Activated CD4-positive, alpha-beta T cell treated with anti-CD3 and anti-CD28 coated beads for 48 hours (primary cell): ENCODE results near the gene TRAF2.

ENCODE experiments used
- DNase-seq: peaks from one replicate; pipeline ENCODE4 v3.0.0-alpha.2; 2020

Gene TRAF2

DNA sequence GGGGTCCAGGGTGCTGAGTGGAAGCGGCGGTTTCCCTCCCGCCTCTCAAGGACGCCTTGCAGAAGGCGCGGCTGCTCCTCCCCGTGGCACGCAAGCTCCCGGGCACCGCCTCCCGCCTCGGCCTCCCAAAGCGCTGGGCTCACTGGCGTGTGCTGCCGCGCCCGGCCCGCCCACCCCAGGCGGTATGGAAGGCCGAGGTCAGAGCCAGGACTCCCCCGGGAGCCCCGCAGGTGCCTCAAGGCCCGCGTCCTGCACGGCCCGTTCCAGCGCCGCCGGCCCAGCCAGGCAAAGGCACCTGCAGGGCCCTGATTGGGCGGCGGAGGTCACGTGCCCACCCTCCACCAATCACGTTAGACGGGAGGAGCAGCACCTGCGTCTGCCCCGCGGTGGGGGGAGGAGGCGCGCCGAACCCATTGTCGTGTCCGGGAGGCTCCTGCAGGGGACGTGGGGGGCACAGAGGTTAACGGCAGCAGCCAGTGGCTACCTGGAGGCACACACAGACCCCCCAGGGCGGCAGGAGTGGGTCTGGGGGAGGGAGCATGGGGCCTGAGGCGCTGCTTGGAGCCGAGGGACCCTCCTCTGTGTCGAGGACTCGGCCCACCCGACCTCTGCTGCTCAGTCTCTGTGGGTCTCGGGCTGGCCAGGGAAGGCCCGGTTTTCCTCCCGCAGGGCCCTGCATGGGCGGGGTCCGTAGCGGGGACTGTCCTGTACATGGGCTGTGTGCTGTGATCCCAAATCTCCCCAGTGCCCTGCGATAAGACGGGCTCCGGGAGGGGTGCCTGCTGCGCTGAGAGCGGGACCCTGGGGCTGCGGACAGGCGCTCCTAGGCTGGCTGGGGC, 63.7 kb downstream of the TRAF2 start:
- peak; percentile 98 for DNase-seq

DNA sequence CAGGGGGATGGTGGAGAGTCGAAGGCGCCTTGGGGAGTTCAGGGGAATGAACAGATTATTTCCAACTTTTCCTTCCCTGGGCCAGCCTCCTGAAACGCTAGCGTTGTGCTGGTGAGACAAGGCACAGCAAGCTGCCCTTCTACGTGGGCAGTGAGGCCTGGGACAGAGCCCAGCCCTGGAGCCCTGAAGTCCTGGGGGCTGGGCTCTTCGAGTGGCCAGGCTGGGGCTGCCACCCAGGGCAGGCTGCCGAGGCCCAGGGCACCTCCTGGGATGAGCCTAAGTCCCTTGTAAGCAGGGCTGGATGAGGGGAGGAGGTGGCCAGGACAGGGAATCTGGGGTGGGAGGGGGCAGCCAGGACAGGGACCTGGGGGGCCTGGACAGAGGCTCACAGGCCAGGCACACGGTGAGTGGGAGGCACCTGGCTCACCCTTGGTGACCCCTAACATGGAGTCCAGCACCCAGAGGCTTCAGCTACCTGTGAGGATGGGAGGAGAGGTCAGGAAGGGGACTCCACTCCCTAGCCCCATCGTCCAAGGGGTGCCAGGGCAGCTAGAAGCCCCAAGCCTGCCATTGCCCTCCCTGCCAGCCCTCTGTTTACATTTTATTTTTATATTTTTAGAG, 64.5 kb downstream of the TRAF2 start:
- no peak for DNase-seq

DNA sequence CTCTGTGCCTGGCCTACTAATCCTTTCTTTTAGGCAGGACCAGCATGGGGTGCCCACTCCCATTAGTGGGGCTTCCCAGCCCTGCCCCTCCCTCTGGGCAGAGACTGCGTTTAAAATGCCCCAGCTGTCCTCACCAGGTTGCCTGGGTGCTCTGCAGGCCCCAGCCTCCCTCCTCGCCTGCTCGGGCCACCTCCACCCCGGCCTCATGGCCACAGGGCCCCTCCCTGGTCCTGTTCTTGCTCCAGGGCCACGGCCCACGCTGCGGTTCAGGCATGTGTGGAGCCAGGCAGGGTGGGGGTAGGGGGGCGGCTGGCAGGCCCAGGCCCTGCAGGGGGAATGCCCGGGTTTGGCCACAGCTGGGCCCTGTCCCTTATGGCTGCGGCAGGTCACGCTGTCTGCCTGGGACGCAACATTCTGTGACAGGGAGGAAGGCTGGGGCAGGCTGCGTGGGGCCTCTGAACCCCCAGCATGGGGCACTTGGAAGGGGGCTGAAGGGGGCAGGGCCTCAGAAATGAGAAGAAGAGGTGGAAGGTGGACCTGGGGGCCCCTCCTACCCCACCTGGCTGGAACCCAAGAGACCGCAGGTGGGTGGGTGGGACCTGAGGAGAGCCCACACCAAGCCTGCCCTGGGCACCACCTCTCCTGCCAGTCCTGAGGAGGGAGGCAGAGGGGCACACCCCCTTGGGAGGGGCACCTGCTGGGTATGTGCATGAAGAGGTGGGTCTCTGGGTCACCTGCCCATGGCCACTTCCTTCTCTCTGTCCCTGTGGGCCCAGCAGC, 65.4 kb downstream of the TRAF2 start, which contains the start of gene LCN12:
TSS of gene LCN12 (plus strand) at position 733 of the 780 bp plus-strand sequence. CDS start 55 bp downstream, outside the sequence.
- no peak for DNase-seq

DNA sequence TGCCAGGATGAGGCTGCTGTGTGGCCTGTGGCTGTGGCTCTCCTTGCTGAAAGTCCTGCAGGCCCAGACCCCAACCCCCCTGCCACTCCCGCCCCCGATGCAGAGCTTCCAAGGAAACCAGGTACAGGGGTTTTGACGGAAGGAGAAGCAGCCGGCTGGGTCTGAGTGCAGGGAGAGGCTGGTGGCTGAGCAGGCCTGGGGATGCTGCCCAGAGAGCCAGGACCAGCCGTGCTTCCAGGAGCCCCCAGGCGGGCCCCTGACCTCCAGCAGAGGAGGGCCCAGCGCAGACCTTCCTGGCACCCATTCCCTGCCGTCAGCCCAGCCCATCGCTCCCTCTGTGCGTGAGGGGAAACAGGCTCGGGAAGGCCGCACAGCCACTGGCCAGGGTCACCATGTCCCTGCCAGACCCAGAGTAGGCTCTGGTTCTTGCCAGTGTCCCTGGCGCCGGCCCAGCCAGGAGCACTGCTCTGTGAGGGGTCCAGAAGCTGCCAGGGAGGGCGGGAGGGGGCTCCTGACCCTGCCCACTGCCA, 66.1 kb downstream of the TRAF2 start:
- DNase-seq: no peak

DNA sequence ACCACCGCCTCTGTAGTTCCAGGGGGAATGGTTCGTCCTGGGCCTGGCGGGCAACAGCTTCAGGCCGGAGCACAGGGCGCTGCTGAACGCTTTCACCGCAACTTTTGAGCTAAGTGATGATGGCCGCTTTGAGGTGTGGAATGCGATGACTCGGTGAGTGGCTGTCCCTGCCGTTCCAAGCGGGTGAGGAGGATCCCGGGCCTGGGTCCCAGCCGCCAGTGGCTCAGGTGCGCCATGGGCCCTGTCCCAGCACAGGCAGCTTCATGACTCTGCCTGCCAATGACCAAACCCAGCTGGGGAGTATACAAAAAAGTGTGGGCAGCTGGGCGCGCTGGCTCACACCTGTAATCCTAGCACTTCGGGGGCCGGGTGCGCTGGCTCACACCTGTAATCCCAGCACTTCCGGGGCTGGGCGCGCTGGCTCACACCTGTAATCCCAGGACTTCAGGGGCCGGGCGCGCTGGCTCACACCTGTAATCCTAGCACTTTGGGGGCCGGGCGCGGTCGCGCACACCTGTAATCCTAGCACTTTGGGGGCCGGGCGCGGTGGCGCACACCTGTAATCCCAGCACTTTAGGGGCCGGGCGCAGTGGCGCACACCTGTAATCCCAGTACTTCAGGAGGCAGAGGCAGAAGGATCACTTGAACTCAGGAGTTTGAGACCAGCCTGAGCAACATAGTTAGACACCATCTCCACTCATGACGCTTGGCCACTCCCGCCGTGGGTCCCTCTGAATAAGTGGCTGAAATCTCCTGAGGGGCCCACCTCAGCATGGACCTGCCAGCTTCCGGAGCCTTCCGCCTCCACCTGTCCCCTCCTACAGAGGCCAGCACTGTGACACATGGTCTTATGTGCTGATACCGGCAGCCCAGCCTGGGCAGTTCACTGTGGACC, 66.8 kb downstream of the TRAF2 start:
- no peak for DNase-seq

DNA sequence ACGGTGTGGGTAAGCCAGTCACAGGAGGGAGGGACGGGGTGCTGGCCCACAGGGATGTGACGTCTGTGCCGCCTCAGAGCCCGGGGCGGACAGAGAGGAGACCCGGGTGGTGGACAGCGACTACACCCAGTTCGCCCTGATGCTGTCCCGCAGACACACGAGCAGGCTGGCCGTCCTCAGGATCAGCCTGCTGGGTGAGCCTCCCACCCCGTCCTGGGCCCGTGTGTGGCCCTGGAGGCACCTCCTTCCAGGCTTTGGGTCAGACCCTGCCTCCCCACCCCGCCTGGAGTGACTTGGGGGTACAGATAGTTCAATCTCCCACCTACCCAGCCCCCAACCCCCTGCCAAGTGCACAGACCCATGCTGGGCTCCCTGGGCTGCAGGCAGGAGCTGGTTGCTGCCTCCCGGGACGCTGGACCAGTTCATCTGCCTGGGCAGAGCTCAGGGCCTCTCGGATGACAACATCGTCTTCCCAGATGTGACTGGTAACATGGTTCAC, 67.5 kb downstream of the TRAF2 start:
- no peak for DNase-seq

DNA sequence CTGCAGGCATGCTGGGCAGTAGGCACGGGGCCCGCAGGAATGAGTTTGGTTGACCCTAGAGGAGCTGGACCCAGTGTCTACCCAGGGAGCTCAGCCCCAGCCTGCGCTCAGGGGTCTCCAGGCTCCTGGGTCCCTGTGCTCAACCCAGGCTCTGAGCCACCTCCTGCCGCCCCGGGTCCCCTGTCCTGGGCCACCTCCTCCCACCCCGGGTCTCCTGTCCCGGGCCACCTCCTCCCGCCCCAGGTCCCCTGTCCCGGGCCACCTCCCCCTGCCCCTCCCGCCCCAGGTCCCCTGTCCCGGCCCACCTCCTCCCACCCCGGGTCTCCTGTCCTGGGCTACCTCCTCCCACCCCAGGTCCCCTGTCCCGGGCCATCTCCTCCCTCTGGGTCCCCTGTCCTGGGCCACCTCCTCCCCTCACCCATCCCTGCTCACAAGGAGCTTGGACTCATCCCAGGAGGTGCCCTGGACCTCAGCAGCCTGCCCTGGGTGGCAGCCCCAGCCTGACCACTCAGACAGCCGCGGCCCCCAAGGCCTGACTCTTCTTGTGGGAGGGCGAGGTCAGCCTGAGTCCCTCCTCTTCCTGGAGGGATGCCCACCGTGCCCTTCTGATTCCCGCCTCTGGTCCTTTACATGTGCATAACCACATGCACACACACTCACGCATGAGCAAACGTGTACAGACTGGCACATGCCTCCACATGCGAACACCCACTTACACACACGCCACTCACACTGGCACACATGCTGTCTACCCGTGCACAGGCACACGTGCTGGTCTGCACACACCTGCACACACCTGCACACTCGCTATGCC, 68.2 kb downstream of the TRAF2 start:
- DNase-seq: no peak

DNA sequence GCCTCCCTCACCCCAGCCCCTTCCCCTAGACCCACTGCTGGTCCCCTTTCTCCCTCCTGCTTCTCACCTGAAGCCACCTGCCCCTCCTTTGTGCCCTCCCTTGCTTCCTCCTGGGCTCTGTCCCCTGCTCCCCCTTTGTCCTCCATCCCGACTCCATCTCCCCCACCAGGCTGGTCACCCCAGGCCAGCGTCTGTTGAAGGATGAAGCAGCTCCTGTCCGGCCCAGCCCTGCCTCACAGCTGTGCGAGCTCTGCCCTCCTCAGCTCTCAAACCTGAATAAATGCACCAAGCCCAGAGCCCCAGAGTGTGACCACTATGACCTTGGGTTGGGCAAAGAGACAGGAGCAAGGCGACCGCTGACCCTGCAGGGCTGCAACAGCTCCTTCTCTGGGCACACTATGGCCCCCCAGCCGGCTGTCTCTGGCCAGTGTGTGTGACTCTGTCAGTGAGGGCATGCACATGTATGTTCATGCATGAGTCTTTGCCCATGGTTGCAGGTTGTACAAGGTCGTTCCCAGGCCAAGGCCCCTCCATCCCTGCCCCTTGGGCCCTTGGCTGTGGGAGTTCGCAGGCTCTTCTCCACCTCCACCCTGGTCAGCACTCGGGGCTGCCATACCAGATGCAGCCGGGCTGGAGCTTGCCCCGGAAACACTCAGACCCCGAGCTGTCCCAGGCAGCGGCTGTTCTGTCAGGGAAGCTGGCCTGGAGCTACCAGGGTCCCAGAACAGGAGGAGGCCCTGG, 69.1 kb downstream of the TRAF2 start:
- DNase-seq: no peak

DNA sequence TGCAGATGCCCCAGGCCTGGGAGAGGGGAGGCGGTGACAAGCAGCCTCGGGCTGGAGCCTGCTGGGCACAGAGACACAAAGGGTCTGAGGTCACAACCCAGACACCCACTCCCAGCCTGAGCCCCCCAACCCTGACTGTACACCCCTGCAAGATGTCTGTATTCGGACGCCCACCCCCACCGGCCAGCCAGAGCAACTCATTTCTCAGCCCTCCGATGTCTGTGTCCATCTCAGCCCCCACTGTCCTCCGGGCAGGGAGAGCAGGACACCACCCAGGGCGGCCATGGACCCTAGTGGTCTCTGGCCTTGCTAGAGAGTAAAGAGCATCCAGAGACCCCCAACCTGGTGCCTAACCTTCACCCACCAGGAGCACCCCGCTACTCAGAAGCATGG, 69.6 kb downstream of the TRAF2 start:
- DNase-seq: no peak

DNA sequence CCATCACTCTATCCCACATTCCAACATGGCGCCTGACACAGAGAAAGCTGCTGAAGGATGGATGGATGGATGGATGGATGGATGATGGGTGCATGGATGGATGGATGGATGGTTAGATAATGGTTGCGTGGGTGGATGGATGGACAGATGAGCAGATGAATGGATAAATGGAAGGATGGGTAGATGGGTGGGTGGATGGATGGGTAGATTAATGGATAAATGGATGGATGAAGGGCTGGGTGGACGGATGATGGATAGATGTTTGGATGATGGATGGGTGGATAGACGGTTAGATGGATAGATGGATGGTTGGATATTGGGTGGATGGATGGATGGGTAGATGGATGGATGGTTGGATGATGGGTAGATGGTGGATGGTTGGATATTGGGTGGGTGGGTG, 70.3 kb downstream of the TRAF2 start:
- no peak for DNase-seq

DNA sequence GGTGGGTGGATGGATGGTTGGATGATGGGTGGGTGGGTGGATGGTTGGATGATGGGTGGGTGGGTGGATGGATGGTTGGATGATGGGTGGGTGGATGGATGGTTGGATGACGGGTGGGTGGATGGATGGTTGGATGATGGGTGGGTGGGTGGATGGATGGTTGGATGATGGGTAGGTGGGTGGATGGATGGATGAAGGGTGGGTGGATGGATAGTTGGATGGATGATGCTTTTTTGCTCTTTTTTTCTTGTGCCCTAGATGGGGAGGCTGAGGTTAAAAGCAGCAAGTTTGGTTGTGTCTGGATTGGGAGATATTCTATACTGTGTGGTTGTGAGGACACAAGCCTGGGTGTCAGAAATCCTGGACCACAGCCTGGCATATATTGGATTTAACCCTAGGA, 71.1 kb downstream of the TRAF2 start:
- no peak for DNase-seq

DNA sequence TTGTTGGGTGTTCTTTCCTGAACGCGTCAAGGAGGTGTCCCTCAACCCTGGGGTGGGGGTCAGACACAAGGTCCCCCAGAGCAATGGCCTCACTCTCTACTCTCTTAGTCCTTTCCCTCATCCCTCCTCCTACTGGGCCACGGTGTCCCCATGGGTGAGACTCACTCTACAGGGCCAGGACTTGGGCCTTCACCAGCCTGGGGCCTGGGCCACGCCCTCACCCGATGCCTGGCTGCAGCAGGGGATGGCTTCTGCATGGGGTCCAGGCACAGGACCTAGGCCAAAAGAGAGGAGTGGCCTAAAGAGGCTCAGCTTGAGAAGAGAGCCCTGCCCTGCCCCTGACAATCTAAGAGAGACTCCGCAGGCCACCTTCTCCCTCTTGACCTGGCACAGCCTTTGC, 71.6 kb downstream of the TRAF2 start:
- DNase-seq: no peak

DNA sequence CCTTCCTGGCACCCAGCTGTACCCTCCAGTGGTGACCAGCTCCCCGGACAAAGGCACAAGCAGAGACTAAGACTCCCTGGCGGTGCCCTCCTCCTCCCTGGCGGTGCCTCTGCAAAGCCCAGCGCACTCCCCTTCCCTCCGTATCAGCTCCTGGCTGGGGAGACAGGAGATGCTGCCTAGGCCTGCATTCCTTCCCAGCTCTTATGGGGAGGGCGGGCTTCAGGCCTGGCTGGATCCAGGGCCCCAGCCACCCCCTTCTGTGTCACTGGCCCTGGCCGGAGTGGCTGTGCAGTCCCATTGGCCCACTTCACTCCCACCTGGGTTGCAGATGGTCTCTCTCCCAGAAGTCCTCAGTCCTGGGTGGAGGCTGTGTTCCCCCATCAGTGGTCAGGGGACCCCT, 72.2 kb downstream of the TRAF2 start:
- DNase-seq: no peak

DNA sequence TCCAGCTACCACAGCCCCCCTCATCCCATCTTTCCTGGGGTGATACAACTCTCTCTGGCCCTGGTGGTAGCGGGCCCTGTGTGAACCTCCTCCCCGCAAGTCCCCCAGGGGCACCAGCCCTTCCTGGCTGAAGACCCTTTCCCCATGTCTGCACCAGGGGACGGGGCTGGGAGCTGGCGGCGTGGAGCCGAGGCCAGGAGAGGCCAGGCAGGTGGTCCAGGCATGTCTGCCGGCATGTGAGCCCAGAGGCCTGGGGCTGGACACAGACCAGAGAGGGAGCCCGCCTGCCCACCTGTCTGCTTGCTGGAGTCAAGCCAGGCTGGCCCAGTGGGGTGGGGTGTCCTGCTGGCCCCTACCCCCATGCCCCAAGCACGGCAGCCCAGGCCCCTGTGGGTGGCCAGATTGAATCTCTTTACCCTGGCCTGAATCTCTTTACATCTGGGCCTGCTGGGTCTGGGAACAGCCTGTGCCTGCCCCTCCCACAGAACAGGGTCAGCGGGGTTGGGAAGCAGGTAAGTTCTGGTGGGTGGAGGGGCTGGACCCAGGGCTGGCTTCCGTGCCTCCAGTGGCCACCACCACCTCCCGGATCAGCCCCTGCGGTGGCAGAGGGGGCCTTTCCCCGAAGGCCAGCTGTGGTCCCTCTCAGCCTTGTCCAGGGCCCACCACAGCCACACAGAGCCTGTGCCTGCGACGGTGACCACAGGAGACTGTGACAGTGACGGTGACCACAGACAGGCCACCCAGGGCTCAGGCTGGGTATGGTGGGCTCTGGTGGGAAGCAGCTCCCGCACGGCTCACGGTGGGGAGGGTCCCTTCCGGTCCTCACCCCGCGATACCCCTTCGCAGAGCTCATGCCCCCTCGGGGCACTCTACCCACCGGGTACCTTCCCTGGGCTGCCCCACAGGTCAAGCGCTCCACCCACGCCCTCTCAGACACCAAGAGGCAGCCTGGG, 72.9 kb downstream of the TRAF2 start:
- no peak for DNase-seq

DNA sequence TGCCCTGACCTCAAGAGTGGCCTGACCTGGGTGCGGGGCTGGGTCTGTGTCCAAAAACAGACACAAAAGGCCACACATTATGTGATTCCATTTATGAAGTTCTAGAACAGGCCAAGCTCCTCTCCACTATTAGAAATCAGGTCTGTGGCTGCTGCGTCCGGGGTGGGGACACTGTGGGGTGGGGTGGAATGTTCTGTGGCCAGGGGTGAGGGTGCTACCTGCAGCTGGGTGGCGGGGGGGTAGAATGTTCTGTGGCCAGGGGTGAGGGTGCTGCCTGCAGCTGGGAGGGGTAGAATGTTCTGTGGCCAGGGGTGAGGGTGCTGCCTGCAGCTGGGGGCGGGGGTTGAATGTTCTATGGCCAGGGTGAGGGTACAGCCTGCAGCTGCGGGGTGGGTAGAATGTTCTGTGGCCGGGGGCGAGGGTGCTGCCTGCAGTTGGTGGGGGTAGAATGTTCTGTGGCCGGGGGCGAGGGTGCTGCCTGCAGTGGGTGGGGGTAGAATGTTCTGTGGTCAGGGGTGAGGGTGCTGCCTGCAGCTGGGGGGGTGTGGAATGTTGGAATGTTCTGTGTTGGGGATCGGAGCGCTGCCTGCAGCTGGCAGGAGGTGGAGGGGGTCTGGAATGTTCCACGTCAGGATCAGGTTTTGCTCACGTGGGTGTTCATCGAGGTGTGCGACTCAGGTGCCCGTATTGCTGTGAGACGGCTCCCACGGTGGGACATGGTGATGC, 74.1 kb downstream of the TRAF2 start:
- no peak for DNase-seq

DNA sequence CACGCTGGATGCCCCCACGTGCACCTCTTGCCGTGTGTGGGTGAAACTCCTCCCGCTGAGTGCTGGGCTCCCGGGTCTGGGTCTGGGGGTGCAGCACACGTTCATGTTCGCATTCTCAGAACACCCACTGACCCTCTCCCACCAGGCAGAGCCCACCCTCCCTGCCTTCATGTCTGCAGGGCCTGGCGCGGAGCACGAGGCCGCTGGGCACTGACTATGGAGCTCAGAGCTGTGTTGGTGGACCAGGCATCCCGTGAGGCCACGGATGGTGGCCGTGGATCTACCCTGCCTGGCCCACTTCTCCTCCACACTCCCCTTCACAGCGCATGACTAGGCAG, 74.6 kb downstream of the TRAF2 start:
- no peak for DNase-seq

DNA sequence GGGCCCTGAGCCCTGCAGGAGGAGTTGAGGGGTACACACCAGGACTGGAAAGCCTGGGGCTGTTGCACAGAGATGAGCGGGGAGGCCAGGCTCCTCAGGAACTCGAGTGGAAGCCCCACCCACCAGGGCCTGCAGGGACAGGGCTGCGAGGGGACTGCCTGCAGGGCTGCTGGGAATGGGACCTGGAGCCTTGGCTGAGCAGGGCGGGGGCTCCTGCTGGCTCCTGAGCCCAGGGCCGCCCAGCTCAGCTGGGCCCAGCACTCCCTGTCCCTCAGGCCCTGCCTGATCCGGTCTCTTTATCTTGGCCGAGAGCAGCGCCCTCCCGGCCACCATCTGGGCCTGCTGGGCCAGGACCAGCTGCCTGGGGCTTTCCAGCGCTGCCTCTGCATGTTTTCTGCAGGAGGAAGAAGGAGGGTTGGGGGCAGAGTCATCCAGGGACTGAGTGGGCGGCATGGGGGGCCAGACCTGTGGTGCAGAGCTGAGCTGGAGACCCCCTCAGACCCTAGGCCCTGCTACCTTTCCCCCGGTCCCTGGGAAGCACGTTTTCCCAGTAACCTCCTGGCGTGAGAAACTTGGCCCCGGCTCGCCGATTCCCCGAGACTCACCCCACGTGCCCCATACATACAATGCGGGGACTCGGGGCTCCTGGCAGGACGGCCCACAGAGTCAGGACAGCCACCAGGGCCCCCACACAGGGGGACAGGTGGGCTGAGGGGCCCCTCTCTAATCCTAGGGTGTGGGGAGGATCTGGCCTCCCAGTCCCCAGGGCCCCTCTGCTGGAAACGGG, 75.2 kb downstream of the TRAF2 start:
- DNase-seq: no peak

DNA sequence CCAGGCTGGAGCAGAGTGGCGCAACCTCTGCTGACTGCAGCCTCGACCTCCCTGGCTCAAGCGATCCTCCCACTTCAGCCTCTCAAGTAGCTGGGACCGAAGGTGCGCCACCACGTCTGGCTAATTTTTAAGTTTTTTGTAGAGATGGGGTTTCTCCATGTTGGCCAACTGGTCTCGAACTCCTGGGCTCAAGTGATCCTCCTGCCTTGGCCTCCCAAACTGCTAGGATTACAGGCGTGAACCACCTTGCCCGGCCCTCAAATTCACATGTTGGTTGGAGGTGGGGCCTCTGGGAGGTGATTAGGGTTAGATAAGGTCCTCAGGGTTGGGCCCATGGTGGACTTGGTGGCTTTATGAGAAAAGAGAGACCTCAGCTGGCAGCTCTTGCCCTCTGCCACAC, 75.8 kb downstream of the TRAF2 start:
- DNase-seq: no peak
